GM12872 (cell line): ENCODE data around the gene MBD5.

Source experiments
- TF ChIP-seq, protein P1 (sequence below): IDR thresholded peaks from 3 replicates; pipeline ENCODE4 v1.5.1; 2011; ENCODE audit warnings: low read depth, mild to moderate bottlenecking, low read length, moderate library complexity; ENCODE audit not compliant: insufficient read depth

Gene MBD5

DNA sequence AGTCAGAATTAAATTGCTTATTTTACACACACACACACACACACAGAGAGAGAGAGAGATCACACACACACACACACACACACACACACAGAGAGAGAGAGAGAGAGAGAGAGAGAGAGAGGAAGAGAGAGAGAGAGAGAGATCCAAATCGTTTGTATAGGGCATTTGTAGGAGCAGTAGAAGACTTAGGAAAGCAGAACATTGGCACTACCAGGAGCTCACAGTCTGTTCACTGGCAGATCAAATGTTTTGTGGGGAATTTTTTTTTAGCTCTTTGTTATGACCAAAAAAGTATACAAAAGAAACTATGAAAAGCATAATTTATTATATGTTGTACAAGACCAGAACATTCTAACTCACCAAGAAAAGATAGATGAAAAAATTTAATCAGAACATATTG lies 81.8 kb downstream of the MBD5 start:
- TF ChIP-seq, protein P1, sequence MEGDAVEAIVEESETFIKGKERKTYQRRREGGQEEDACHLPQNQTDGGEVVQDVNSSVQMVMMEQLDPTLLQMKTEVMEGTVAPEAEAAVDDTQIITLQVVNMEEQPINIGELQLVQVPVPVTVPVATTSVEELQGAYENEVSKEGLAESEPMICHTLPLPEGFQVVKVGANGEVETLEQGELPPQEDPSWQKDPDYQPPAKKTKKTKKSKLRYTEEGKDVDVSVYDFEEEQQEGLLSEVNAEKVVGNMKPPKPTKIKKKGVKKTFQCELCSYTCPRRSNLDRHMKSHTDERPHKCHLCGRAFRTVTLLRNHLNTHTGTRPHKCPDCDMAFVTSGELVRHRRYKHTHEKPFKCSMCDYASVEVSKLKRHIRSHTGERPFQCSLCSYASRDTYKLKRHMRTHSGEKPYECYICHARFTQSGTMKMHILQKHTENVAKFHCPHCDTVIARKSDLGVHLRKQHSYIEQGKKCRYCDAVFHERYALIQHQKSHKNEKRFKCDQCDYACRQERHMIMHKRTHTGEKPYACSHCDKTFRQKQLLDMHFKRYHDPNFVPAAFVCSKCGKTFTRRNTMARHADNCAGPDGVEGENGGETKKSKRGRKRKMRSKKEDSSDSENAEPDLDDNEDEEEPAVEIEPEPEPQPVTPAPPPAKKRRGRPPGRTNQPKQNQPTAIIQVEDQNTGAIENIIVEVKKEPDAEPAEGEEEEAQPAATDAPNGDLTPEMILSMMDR: no peak

DNA sequence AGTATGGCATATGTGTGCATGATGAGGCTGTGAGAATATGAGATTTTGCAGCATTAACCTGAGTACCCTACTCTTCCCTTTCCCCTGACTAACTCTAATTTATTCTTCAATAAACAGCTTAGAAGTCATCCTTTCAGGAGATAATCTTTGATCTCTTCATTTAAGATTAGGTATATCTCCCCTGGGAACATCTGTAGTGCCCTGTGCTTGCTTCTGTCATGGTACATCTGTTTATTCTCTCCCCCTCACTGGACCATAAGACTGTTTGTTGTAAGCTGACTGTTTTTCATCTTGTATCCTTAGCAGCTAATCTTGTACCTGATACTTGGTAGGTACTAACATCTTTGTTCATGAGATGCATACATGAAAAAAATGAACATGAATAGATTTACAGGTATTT lies 83.1 kb downstream of the MBD5 start:
- TF ChIP-seq, protein P1: no peak

DNA sequence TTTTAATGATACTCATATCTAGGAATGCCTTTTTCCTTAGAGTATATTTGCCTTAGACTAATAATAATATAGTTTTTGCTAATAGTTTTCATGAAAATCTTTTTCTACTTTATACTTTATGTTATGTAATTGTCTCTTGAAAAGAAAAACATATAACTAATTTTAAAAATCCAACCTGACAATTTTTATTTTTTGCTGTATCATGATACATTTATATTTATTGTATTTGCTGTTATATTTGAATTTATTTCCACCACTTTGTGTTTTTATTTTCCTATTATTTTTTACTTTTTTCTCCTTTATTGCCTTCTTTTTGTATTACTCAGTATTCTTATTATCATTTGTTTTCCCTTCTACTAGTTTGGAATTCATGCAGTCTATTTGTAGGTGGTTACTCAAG lies 85.4 kb downstream of the MBD5 start:
- TF ChIP-seq, protein P1: no peak

DNA sequence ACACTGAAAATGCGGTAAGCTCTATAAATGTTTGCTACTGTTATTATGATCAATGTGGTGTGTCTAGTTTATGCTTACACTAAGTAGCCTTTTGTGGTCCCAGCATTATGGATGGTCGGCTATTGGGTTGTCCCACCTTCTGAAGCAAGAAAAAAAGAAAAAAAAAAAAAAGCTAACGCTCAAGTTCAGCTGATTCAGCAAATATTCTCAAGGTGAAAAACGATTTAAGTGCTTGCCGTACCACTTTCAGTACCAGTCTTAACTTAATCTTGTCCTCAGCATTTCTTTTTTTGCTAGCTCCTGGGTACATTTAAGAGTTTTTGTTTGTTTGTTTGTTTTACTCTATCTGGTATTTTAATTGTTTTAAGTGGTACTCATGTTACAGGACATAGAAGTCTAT lies 87.5 kb downstream of the MBD5 start:
- TF ChIP-seq, protein P1: no peak

DNA sequence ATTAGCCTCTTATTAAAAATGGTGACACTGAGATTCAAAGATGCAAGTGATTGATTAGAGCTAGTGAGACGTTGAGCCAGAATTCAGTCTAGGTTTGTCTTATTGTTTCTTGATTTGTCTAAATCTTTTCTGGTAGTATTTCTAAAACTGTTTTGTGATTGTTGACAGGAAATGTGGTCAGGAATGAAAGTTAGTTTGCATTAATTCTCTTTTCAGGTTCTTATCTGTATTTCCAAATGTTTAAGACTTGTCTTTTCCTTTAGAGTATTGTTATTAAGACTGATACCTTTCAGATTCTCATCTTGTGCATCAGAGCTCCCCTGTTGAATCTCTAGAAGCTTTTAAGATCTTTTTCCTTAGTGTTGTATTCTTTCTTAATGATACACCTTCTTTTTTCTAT lies 89.3 kb downstream of the MBD5 start:
- TF ChIP-seq, protein P1: no peak

DNA sequence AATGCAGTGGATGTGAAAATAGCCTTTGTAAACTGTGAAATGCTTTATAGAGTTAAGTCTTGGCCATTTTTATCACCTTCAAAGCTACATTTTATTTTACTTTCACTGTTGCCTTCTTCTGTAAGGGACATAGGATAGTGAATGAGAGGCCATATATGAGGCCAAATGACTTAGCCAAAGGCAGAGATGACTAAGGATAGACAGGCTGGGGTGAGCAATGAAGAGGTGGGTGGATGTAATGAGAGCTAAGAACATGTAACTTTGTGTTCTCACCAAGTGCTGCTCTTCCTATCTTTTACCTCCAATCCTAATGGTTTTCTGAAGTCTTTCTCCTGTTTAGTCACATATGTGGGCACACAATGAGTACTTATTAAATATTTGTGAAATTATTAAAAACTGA lies 101.9 kb downstream of the MBD5 start:
- TF ChIP-seq, protein P1: no peak

DNA sequence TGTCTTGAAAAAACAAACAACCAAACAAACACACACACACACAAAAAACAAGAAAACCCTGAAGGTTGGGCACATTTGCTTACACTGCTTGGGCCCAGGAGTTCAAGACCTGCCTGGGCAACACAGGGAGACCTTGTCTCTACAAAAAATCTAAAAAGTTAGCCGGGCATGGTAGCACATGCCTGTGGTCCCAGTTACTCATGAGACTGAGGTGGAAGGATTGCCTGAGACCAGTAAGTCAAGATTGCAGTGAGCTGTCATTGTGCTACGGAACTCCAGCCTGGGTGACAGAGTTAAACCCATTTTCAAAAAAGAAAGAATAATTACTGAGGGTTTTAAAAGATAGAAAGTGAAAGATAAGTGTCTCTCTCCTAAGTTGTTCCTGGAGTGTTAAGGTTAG lies 103.4 kb downstream of the MBD5 start:
- TF ChIP-seq, protein P1: no peak

DNA sequence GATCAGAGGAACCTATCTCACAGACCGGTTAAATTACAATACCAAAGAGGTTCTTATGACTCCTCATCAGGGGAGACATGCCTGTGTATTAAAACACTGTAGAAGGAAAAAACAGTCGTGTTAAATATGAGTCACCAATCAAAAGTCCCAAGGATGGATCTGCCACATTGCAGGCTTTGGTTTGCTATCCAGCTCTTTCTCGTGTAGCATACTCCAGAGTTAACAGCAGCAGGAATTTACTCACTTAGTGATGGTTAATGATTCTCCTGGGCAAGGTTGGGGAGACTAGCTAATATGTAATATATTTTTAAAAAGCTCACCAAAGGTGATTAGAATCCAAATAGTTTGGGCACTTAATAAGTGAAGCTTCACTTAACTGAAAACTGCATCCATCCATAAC lies 109.7 kb downstream of the MBD5 start:
- TF ChIP-seq, protein P1: no peak
